A549 (cell line): ENCODE results near the gene ZNF319. TPM values are rescaled to one million over a fixed set of nuclear protein-coding genes. Genes with fewer than 3 reads are reported as not detected.

Source experiments
- ATAC-seq, 2 experiments: fragments of 200-7000 bp in 1 of 2; fragments of >200 bp in 1 of 2; cut with Nextera tagmentation in 1 of 2; cut with Tn5 transposase in 1 of 2; 3 replicates each; pipeline versions ENCODE4 v1.8.0 to v1.9.1; 2018 to 2020; ENCODE audit warnings: mild to moderate bottlenecking in 1 of 2, moderate library complexity in 1 of 2
- CTCF ChIA-PET: fragments of 300-600 bp; sonication (Branson Sonifier 250); formaldehyde crosslinking; extraction: SDS; loops from one replicate; lab custom pipeline; 2021; ENCODE audit warnings: antibody characterized with exemption, inconsistent platforms; lab: Yijun Ruan, JAX
- POLR2A ChIA-PET: fragments of 350-600 bp; formaldehyde crosslinking; extraction: SDS; loops from one replicate; lab custom pipeline; 2021; ENCODE audit warnings: antibody characterized with exemption, inconsistent platforms; lab: Yijun Ruan, JAX
- DNase-seq, 2 experiments: peaks; one replicate each; pipeline versions ENCODE4 v3.0.0 to v3.0.0-alpha.2; 2011 to 2016; ENCODE audit warnings: low read depth in 1 of 2, low spot score in 1 of 2
- FAIRE-seq: peaks from 2 replicates; lab custom pipeline; 2011; peaks lifted over from hg19 to GRCh38; lab: Jason Lieb, UNC
- H3K27ac ChIP-seq, 2 experiments: fragments of >200 bp; sonication (Bioruptor Twin); formaldehyde crosslinking; 3 replicates each; pipeline ENCODE4 v1.5.1; 2016 to 2017
- H3K4me1 ChIP-seq: fragments of >200 bp; sonication (Bioruptor Twin); formaldehyde crosslinking; 3 replicates; pipeline ENCODE4 v1.6.1; 2016
- H3K4me2 ChIP-seq: fragments of >200 bp; sonication (Bioruptor Twin); formaldehyde crosslinking; 3 replicates; pipeline ENCODE4 v1.6.1; 2016
- H3K4me3 ChIP-seq: fragments of >200 bp; sonication (Bioruptor Twin); formaldehyde crosslinking; 3 replicates; pipeline ENCODE4 v1.5.1; 2016
- H3K9me3 ChIP-seq: fragments of >200 bp; sonication (Bioruptor Twin); formaldehyde crosslinking; 3 replicates; pipeline ENCODE4 v1.6.1; 2016
- BHLHE40 ChIP-seq: IDR thresholded peaks from 2 replicates; pipeline ENCODE4 v1.6.1; 2012; ENCODE audit warnings: low read depth, low read length, inconsistent platforms
- EHF ChIP-seq: fragments of 250-450 bp; sonication (Bioruptor Pico); IDR thresholded peaks from 2 replicates; pipeline ENCODE4 v1.5.0; 2020; ENCODE audit warnings: mild to moderate bottlenecking
- EP300 ChIP-seq, 2 experiments: fragments of >200 bp; sonication (Bioruptor Twin); formaldehyde crosslinking; IDR thresholded peaks; 2 replicates in 1 of 2; 3 replicates in 1 of 2; pipeline ENCODE4 v1.6.1; 2016 to 2017
- ESRRA ChIP-seq: fragments of 150-350 bp; IDR thresholded peaks from 2 replicates; pipeline ENCODE4 v1.6.1; 2014; ENCODE audit warnings: mild to moderate bottlenecking, low read length, borderline replicate concordance
- GATA3 ChIP-seq: IDR thresholded peaks from 2 replicates; pipeline ENCODE4 v1.6.1; 2012; ENCODE audit warnings: borderline replicate concordance
- KDM5A ChIP-seq: fragments of 200-600 bp; sonication (generic); IDR thresholded peaks from 2 replicates; pipeline ENCODE4 v1.6.1; 2016; ENCODE audit warnings: antibody characterized with exemption, mild to moderate bottlenecking
- MAFK ChIP-seq: fragments of 450-650 bp; IDR thresholded peaks from 2 replicates; pipeline ENCODE4 v1.6.1; 2014; ENCODE audit not compliant: partially characterized antibody
- MYC ChIP-seq: IDR thresholded peaks from 2 replicates; pipeline ENCODE4 v1.6.1; 2012; ENCODE audit warnings: mild to moderate bottlenecking, inconsistent platforms, low read length, improper control_type of control experiment, borderline replicate concordance
- PHF8 ChIP-seq: fragments of 200-600 bp; sonication (generic); IDR thresholded peaks from 2 replicates; pipeline ENCODE4 v1.6.1; 2016; ENCODE audit warnings: low read depth, mild to moderate bottlenecking, antibody characterized with exemption, moderate library complexity, borderline replicate concordance
- POLR2AphosphoS2 ChIP-seq: conservative IDR thresholded peaks from 2 replicates; pipeline ENCODE4 v1.6.1; 2012; ENCODE audit warnings: low read length, improper control_type of control experiment, inconsistent platforms
- RARB ChIP-seq: fragments of 250-450 bp; sonication (Bioruptor Pico); IDR thresholded peaks from 2 replicates; pipeline ENCODE4 v1.8.0; 2021; ENCODE audit warnings: mild to moderate bottlenecking, moderate library complexity
- RFX5 ChIP-seq: fragments of 450-650 bp; IDR thresholded peaks from 2 replicates; pipeline ENCODE4 v1.7.1; 2014; ENCODE audit warnings: antibody characterized with exemption, mild to moderate bottlenecking, moderate library complexity
- TFCP2L1 ChIP-seq: fragments of 250-450 bp; sonication (Bioruptor Pico); IDR thresholded peaks from 2 replicates; pipeline ENCODE4 v1.5.0; 2021; ENCODE audit warnings: mild to moderate bottlenecking
- ZC3H11A ChIP-seq: fragments of 450-650 bp; IDR thresholded peaks from 2 replicates; pipeline ENCODE4 v1.6.1; 2014; ENCODE audit warnings: antibody characterized with exemption, mild to moderate bottlenecking
- WGBS: methylation state at CpG from one replicate; pipeline ENCODE4 v1.1.6; 2017; ENCODE audit errors: missing lambda C conversion rate; 5-methylcytosine and 5-hydroxymethylcytosine counted together
- polyA plus RNA-seq, 4 experiments: library from polyadenylated mRNA; depleted of rRNA in 3 of 4; stranded (reverse); fragments of >200 nt; fragmentation: RNase III in 1 of 4; extraction: RNeasy Plus Mini Kit Qiagen cat#74134 plus additional on column Dnase treatment in 1 of 4; gene quantifications; 2 replicates in 3 of 4; 3 replicates in 1 of 4; pipeline ENCODE4 v1.2.3, GENCODE V29; 2011 to 2017
- TF ChIP-seq, protein P1 (sequence below): fragments of 250-450 bp; sonication (Bioruptor Pico); IDR thresholded peaks from 2 replicates; pipeline ENCODE4 v1.5.0; 2021; ENCODE audit warnings: mild to moderate bottlenecking, moderate library complexity, borderline replicate concordance
- TF ChIP-seq, protein P2 (sequence below): fragments of >200 bp; sonication (Bioruptor Twin); formaldehyde crosslinking; IDR thresholded peaks from 3 replicates; pipeline ENCODE4 v1.5.1; 2016
- TF ChIP-seq, protein P3 (sequence below): fragments of 250-450 bp; sonication (Bioruptor Pico); IDR thresholded peaks from 2 replicates; pipeline ENCODE4 v1.5.0; 2020; ENCODE audit warnings: low read depth, mild to moderate bottlenecking, moderate library complexity
- TF ChIP-seq, protein P4 (sequence below): fragments of 200-600 bp; sonication (generic); IDR thresholded peaks from 2 replicates; pipeline ENCODE4 v1.6.1; 2016; ENCODE audit warnings: antibody characterized with exemption, mild to moderate bottlenecking, moderate library complexity

ZNF319 gene
- polyA plus RNA-seq, 2 of the 4 experiments (the other 2 are of a cell fraction) = 10.8 to 11.3 TPM

DNA sequence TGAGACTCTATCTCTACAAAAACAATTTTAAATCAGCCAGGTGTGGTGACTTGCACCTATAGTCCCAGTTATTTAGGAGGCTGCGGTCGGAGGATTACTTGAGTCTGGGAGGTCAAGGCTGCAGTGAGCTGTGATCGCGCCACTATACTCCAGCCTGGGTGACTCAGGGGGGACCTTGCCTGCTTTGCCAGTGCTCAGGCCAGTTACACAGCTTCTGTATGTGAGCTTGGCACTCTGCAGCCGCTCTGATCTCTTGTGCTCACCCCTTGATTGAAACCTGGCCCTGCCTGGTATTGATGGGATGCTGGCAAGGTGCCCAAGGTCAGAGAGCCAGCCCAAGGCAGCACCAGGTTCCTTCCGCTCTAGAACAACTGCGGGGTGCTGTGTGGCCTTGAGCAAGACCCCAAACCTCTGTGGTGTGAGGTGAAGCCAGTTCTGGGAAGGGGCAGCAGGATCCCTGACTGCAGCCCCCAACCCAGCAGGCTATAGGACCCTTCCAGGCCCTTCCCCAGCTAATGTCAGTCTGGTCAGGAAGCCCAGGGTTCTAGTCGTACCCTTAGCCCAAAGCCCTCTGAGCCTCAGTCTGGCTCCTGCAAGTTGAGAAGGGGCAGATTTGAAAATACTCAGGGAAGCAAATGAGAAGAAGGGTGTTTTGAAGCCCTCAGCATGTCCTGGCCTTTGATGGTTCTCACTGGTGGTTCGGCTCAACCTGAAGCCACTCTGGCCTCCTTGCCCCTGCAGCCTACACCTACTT is 44.0 kb upstream of the ZNF319 start:
- Histone ChIP-seq H3K4me1 (no peaks in the 10 kb centered on the region), H3K27ac (no peak overlapping the region), H3K4me3 (no peak overlapping the region), H3K4me2 (no peak overlapping the region), H3K9me3 (no peaks in the 10 kb centered on the region)
- no peak for ATAC-seq
- WGBS = 85% methylated on average over 9 of the region's 9 CpGs
- no peak for FAIRE-seq
- TF ChIP-seq ESRRA (no peak), ZC3H11A (no peak), GATA3 (no peak), PHF8 (no peak), EP300 (IDR thresholded peaks at IDR 0.05) (no peak), EHF (no peak), RFX5 (no peak), RARB (no peak), BHLHE40 (no peak), MYC (no peak), TFCP2L1 (CRISPR knock-in tag) (no peak), POLR2AphosphoS2 (no peak)
- TF ChIP-seq, protein P1, sequence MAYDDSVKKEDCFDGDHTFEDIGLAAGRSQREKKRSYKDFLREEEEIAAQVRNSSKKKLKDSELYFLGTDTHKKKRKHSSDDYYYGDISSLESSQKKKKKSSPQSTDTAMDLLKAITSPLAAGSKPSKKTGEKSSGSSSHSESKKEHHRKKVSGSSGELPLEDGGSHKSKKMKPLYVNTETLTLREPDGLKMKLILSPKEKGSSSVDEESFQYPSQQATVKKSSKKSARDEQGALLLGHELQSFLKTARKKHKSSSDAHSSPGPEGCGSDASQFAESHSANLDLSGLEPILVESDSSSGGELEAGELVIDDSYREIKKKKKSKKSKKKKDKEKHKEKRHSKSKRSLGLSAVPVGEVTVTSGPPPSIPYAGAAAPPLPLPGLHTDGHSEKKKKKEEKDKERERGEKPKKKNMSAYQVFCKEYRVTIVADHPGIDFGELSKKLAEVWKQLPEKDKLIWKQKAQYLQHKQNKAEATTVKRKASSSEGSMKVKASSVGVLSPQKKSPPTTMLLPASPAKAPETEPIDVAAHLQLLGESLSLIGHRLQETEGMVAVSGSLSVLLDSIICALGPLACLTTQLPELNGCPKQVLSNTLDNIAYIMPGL = no peak
- TF ChIP-seq, protein P2, sequence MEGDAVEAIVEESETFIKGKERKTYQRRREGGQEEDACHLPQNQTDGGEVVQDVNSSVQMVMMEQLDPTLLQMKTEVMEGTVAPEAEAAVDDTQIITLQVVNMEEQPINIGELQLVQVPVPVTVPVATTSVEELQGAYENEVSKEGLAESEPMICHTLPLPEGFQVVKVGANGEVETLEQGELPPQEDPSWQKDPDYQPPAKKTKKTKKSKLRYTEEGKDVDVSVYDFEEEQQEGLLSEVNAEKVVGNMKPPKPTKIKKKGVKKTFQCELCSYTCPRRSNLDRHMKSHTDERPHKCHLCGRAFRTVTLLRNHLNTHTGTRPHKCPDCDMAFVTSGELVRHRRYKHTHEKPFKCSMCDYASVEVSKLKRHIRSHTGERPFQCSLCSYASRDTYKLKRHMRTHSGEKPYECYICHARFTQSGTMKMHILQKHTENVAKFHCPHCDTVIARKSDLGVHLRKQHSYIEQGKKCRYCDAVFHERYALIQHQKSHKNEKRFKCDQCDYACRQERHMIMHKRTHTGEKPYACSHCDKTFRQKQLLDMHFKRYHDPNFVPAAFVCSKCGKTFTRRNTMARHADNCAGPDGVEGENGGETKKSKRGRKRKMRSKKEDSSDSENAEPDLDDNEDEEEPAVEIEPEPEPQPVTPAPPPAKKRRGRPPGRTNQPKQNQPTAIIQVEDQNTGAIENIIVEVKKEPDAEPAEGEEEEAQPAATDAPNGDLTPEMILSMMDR = no peak
- POLR2A ChIA-PET = no interaction called here
- no peak for DNase-seq
- CTCF ChIA-PET = interaction anchor here (1.0 to 1.3 kb wide), 2 partner anchors 12 to 23 kb away, joined by 3 to 6 read pairs; no protein-coding TSS in a partner anchor

DNA sequence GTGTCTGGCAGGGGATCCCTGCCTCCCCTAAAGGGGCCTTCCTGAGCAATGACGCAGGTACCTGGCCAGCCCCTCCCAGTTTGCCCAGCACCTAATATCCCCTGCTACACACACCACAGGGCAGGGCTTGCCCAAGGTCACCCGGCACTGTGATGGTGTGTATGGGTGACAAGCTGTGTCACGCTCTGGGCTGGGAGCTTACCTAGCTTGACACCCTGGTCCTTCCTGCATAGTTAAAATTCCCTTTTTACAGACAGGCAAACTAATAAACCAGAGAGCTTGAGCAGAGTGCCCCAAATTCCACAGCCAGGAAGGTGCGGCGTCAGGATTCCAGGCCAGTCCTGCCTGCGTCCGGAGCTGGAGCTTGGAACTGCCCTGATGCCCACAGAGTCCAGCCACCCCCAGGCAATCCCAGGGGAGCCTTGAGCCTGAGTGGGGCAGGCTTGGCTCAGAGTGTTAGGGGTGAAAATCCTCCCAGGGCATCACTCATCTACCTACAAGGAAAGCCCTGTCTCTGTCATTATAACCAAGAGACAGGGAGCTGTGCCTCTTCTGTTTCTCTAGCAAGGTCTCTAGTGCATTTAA is 43.2 kb upstream of the ZNF319 start:
- CTCF ChIA-PET = interaction anchor here (1.0 to 1.3 kb wide), 2 partner anchors 11 to 22 kb away, joined by 3 to 6 read pairs; no protein-coding TSS in a partner anchor
- DNase-seq (no peak), FAIRE-seq (no peak), ATAC-seq (no peak)
- 89% methylated on average over 6 of the region's 7 CpGs for WGBS
- Histone ChIP-seq H3K9me3 (no peaks in the 10 kb centered on the region), H3K27ac (no peak overlapping the region), H3K4me3 (no peak overlapping the region), H3K4me2 (no peak overlapping the region), H3K4me1 (no peaks in the 10 kb centered on the region)
- POLR2A ChIA-PET = no interaction called here
- no peak for TF ChIP-seq KDM5A
- TF ChIP-seq, protein P3, sequence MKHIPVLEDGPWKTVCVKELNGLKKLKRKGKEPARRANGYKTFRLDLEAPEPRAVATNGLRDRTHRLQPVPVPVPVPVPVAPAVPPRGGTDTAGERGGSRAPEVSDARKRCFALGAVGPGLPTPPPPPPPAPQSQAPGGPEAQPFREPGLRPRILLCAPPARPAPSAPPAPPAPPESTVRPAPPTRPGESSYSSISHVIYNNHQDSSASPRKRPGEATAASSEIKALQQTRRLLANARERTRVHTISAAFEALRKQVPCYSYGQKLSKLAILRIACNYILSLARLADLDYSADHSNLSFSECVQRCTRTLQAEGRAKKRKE (CRISPR knock-in tag) = no peak
- TF ChIP-seq, protein P4, sequence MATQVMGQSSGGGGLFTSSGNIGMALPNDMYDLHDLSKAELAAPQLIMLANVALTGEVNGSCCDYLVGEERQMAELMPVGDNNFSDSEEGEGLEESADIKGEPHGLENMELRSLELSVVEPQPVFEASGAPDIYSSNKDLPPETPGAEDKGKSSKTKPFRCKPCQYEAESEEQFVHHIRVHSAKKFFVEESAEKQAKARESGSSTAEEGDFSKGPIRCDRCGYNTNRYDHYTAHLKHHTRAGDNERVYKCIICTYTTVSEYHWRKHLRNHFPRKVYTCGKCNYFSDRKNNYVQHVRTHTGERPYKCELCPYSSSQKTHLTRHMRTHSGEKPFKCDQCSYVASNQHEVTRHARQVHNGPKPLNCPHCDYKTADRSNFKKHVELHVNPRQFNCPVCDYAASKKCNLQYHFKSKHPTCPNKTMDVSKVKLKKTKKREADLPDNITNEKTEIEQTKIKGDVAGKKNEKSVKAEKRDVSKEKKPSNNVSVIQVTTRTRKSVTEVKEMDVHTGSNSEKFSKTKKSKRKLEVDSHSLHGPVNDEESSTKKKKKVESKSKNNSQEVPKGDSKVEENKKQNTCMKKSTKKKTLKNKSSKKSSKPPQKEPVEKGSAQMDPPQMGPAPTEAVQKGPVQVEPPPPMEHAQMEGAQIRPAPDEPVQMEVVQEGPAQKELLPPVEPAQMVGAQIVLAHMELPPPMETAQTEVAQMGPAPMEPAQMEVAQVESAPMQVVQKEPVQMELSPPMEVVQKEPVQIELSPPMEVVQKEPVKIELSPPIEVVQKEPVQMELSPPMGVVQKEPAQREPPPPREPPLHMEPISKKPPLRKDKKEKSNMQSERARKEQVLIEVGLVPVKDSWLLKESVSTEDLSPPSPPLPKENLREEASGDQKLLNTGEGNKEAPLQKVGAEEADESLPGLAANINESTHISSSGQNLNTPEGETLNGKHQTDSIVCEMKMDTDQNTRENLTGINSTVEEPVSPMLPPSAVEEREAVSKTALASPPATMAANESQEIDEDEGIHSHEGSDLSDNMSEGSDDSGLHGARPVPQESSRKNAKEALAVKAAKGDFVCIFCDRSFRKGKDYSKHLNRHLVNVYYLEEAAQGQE = no peak
- TF ChIP-seq MAFK = no peak
